SHP77 treated with DMSO at 0.1 percent for 48 hours (cell line): ENCODE measurements around the gene CCBE1.

Source experiments
- DNase-seq: peaks from one replicate; lab custom pipeline; 2025; lab: John Stamatoyannopoulos, UW

CCBE1 gene

GRCh38 chr18:59570101-59570775 is 127.0 kb downstream of the CCBE1 start:
- no peak for DNase-seq

- no peak for DNase-seq
These were observed 127.8 kb downstream of the CCBE1 start for GRCh38 chr18:59569390-59569791.

- no peak for DNase-seq
These were observed 129.8 kb downstream of the CCBE1 start for GRCh38 chr18:59567431-59567830.

DNA sequence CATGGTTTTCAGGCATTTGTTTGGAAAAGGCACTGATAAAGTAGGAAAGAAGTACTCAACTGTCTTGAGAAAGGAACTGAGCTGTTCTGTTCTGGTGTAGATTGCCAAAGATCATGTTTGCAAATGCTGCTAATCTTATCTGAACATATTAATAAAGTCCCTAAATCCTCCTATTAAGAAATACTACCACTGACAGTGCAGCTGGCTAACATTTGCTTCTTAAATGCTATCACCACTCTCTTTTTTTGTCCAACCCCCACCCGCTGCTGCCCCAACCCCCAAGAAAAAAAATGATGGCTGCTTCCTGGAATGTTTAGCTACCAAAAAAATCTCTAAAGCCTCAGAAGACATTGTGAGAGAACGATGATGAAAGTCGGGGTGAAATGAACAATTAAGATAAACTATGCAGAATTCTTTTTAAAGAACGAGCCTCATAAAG is 130.7 kb downstream of the CCBE1 start:
- no peak for DNase-seq

DNA sequence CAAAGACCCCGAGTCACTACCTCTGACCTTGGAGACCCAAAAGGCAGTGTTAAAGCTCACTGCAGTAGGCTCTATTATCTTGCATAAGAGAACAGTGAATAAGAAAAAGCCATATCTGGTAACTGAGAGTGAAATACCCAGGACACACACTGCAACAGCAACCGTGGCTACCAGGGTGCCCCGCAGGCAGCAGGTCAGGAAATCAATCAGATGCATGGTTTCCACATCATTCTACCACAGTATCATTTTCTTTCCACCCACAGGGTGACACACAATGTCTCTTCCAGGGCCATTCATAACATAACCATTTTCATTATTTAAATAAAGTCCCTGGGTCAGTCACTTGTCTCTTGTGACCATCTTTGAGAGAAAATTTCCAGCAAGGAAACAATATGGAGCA is 131.3 kb downstream of the CCBE1 start:
- no peak for DNase-seq

DNA sequence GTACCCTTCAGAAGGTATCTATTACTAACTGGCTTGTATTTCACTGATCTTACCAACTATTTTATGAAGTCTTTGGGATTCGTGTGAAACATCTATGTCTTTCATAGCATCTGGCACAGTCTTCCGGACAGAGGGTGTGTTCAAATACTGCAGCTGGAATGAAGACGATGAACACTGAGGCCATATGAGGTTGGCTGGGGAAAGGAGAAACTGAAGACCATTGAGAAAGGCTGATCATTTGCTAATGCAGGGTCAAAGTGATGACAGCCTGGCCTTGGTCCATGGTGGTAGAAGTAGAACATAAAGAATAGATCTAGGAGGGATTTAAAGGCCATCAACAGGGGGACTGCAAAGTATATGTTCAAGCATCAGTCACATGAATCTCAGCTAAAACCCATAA is 132.7 kb downstream of the CCBE1 start:
- DNase-seq = no peak

- no peak for DNase-seq
These were observed 133.9 kb downstream of the CCBE1 start for GRCh38 chr18:59563176-59563785.

DNA sequence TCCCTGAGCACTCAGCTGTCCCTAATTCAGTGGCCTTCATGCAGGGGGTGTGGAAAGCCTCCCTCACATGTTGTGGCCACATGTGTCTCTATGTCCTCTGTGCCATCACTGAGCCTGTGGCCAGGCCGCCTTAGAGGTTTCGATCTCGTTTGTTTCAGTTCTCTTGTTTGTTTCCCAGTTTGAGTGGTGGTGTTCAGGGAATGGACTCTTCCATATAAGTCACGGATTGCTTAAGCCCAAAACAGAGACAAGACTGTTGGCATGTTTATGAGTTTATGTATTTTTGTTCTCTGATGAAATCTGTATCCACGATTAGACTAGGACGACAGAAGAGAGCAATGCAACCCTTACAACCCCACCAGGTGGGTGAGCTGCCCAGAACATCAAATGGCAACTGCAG is 134.5 kb downstream of the CCBE1 start:
- no peak for DNase-seq

DNA sequence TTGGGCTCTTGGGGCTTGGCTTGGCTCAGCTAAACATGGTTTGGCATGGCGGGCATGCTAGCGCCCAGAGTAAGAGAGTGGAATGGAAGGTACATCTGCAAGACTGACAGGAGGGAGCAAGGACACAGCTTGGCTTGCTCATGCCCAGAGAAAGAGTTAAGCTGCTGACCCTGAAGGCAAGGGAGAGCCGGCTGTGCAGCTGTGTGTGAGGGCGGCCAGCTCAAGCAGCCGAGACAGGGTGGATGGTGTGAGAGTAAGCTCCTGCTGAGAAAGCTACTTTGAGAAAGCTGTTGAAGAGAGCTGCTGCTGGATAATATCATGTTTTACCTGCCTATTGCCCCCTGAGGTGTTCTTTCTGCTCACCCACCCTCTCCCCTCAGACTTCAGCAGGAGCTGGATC is 135.6 kb downstream of the CCBE1 start:
- DNase-seq = no peak

- no peak for DNase-seq
These were observed 136.7 kb downstream of the CCBE1 start for GRCh38 chr18:59560556-59560955.

DNA sequence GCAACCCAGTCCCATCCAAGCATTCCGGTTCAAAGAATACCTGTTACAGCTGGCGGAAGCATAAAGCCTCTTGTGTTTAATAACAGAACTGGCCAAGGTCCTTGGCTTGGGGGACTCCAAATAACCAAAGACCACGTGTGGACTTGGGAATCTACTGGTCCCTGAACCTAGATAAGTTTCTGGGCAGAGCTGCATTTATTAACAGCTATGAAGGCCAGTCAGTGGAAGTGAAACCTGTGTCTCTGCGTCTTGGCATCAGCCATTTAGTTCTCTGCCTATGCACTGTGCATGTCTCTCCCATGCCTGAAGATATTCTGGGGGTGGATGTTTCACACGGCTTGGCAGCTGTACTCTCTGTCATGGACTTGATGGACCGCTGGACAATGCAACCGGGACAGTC is 137.7 kb downstream of the CCBE1 start:
- no peak for DNase-seq

DNA sequence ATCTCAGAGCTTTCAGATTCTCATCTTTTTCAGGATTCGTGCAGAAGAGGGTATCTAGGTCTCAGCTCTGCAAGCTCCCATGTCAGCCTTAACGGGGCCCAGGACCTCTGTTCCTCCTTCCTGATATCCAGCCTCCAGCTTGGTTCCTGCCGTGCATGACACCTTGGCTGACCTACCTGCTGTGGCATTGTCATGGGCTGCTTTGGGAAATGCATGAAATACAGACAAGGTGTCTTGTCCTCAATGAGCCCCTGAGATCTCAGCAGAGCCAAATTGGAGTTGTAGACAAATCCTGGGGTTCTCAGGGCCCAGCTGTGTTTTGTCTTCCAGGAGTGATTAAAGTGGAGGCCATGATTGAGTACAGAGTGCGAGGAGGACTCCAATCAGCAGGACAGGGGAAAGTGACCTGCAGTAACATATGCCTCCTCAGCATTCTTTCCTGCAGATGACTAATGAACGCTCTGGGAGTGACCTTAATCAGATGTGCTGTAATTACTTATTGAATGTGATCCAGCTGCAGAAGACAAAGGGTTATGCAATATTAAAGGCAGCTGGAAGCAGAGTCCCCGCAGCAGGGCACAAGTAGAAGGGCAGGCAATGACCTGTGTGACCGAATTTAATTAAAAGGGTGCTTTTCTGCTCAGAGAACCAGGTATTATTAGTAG is 141.1 kb downstream of the CCBE1 start:
- DNase-seq = no peak

DNA sequence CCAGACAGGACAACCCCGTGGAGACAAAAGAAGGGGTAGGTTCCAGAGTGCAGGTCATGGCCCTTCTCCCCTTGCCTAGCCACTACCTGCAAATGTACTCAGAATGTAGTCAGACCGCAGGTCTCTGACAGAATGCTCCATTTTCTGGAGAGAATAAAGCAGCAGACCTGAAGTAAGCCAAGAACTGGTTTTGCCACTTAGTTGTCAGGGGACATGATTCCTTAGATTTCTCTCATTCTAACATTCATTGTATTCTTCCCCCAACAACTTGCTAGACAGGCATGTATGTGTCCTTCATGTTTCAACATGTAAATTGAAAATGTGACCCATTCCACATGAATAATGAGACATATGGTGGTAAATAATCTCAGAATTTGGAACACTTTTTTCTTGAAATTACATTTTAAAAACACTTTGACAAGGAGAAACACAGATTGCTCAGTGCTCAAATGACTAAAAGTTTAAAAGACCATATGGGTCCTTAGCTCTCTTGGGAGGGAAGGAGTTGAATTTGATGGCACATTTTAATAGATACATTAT is 142.4 kb downstream of the CCBE1 start:
- DNase-seq = no peak

DNA sequence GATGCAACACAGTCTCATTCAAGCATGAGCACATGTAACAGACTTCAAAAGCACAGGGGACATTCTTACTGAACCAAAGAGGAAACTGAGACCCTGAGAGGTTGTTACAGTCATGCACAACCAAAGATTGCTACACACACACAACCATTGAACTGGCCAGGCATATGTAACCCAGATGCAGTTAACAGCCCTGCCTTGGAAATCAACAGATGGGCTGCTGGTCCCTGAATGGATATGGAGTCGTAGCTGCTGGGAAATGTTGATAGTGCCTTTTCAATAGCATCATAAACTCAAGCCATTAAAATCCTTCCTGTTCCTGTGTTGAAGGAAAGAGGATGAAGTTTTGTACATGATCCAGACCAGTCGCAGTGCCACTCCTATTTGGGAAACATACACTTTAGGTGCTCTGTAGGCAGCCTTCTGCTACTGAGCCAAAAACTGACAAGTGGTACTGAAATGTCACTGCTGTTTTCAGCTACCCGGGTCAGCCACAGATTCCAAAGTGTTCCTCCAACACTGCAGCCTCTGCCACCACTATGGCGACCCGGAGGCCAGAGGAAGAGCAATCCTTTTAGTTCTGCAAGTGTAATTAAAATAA is 143.9 kb downstream of the CCBE1 start:
- no peak for DNase-seq

DNA sequence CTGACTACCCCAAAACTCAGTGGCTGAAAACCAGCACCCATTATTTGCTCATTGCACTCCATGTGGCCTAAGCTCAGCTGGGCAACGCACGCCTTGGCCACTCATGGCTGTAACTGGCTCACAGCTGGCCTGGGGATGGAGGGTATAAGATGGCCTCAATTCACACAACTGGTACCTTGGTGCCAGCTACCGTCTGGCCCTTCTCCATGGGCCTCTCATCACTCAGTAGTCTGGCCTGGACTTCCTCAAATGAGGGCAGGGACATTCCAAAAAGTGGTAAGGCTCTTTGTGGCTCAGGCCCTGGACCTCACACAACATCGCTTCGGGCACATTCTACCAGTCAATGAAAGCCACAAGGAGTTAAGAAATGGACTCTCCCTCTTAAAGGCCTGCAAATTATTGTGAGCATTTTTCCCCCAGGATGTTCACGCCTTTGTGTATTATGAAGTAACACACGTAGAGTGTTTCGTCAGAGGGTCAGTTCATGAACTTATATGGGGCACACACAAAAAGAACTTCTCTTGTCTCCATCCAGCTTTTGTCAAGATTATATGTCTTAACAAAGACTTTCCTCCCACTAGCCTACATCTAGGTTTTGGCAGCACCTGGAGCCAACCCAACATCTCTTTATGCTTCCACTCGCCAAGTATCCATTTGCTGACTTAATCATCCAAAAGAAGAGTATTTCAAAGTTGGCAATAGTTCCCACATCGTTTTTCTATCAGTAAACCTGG is 145.2 kb downstream of the CCBE1 start:
- DNase-seq = no peak

DNA sequence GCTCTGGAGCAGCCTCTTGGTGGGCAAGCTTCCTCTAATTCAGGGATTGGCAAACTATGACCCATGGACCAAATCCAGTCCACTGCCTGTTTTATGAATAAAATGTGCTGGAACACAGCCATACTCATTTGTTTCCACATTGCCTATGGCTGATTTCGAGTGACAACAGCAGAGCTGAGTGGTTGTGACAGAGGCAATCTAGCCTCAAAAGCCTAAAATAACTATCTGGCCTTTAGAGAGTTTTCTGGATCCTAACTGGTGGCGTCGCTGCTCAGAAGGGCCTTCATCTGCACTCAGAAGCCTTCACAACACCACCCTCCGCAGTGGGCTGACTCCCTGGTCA is 147.1 kb downstream of the CCBE1 start:
- DNase-seq = no peak

DNA sequence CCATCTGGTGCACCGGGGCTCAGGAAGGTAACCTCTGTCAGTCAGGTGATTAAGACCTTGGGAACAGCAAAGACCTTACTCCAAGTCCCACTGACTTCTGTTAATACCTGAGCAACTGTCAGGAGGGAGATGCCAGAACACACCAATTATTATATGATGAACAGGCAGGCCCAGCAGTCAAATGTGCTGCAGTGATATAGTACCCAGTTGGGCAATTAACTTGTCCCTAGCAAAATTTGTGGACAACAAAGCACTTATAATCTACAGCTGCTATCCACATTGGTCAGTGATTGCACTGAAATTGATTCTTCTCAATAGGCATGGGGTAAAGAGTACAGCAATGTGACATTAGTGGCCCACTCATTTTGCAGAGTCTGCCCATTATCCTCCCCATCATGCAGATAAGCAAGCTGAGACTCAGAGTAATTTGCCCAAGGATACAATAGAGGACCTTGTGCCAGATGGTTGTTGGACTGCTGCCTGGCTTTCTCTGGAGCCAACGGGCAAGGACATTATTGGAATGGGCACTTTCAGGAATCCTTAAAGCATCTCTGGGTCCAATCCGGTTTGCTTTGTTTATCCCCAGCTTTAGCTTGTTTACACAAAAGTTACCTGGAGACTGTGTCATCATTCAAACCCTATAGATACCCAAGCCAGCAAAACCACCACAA is 147.6 kb downstream of the CCBE1 start:
- DNase-seq = no peak

DNA sequence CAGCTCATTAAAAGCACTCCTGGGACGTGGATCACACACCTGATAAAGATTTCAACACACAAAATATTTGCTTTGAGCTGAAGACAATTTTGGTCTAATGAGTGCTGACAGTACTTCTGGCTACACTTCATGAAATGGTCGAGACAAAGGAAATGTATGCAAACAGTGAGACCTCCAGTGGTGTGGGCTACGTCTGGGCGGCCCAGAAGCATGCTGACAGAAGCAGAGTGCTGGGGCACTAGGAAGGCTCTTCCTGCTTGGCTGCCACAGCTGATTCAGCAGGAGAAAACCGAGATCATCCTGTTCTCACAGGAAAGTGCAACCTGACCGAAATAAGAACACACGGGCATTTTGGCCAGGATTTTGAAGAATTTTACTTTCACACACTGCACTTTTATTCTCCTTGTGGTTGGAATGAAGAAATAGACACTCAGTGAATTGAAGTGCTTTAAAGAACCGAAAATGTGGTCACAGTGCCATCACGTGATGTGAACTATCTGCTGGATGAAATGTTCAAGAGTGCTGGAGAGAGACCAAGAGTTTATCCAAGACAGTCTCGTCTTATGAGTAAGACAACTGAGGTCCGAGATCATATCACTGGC is 149.5 kb downstream of the CCBE1 start:
- no peak for DNase-seq

DNA sequence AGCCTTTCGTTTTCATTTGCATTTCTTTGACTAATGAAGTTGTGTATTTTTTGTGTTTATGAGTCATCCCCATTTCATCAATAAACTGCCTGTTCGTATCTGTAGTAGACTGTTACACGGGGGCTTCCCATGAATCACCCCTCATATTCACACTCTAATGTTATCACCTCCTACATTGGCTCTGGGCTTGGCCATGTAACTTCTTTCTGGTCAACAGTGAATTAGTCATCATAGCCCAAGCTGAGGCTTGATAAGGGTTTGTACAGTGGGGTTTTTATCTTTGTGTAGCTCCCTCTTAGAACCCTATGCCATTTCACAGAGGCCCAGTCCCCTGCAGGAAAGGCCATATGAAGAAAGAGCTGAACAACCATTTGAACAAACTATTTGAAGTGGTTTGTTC is 151.0 kb downstream of the CCBE1 start:
- DNase-seq = no peak

DNA sequence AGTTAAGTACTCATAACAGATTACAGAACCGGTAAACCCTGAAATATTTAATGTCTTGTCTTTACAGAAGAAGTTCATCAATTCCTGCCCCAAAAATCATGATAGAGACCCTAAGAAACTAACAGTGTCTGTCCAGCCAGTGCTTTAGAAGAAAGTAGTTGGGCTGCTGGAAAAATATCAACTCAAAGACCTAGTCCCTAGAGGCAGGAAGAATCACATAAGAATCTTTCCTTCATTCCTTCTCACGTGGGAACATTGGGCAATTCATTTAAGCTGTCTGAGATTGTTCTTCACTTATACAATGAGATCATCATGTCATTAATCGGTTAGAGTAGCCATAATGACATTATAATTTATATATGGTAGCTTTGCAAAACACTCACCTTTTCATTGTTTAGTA is 156.4 kb downstream of the CCBE1 start:
- no peak for DNase-seq

DNA sequence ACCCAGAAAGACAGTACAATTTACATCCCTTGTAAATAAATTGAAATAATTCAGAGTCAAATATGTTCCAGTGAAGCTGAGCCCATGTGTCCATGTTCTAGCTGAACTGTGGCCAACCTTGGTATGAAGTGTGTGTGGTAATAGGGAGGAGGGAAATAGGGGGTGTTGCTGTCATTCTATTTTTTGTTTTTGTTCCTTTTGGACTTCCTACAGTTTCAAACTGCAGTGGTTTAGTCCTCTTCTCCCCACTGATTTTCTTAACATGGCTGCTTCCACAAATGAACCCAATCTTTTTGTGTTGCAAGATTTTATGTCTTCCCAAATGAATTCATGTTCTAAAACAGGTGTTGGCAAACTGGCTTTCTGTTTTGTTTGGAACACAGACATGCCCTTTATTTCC is 156.9 kb downstream of the CCBE1 start:
- DNase-seq = no peak
